HG03108 (cell line): ENCODE measurements around the gene MAD1L1.

Experiments used
- ATAC-seq: cut with Tn5 transposase; IDR thresholded peaks from one replicate; pipeline ENCODE4 v1.9.1; 2021; ENCODE audit warnings: moderate library complexity; ENCODE audit not compliant: unreplicated experiment

MAD1L1 gene

DNA sequence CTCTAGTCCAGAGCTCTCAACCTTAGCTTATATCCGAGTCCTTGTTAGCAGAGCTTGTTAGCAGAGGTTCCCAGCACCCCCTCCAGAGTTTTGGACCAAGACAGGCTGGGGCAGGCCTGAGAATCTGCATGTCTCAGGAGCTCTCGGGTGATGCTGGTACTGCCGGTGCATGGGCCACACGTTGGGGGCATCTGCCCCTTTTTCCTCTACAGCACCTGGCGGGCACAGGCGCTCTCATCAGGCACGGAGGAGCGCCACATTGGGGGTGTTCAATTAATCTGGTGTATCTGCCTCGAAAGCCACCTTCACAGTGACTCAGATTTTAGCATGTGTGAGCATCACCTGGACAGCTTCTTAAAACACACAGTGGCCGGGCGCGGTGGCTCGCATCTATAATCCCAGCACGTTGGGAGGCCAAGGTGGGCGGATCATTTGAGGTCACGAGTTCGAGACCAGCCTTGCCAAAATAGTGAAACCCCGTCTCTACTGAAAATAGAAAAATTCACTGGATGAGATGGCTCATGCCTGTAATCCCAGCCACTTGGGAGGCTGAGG is 445.0 kb downstream of the MAD1L1 start:
- ATAC-seq, result no peak

DNA sequence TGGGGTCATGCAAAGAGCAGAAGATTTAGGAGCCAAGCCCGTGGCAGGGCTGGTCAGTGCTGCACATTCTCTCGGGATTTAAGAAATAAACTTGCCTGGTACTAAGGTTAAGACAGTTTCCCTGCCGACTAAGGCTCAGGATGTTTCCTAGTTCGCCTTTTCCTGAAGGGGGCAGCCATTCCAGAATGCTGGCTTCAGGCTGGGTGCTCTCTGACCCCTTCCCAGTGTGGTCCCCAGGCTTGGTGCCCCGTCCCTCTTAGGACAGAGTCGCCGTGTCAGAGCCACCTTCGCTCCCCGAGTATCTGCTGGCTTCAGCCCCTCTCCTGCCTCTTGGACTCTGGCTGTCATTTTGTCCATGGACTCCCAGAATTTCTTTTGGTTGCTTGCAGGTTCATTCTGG is 445.5 kb downstream of the MAD1L1 start:
- ATAC-seq, result no peak

DNA sequence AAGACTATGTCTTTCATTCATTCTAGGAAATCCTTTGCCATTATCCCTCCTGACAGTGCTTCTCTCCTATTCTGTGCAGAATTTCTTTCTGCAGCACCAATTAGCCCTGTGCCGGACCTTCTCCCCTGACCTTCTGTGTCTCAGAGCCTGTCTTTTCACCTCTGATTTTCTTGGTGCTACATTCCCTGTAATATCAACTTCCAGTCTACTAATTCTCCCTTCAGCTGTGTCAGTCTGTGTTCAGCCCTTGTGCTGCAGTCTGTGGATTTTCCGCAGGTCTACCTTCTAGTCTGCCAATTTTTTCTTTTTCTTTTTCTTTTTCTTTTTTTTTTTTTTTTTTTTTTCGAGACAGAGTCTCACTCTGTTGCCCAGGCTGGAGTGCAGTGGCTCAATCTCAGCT is 446.9 kb downstream of the MAD1L1 start:
- no peak for ATAC-seq

DNA sequence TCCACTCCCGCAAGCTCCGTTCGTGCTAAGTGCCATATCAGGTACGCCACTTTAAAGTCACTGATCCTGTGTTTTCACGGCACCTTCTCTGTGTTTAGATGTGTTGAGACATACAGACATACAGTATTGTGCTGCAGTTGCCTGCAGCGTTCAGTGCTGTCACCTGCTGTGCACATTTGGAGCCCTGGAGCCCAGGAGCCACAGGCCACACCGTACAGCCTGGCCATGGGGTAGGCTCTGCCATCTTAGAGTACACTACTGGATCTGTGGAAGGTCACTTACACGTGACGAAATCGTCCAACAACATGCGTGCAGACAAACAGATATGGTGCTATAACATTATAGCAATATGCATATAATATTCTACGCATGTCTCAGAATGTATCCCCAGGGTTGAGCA is 451.4 kb downstream of the MAD1L1 start:
- no peak for ATAC-seq

DNA sequence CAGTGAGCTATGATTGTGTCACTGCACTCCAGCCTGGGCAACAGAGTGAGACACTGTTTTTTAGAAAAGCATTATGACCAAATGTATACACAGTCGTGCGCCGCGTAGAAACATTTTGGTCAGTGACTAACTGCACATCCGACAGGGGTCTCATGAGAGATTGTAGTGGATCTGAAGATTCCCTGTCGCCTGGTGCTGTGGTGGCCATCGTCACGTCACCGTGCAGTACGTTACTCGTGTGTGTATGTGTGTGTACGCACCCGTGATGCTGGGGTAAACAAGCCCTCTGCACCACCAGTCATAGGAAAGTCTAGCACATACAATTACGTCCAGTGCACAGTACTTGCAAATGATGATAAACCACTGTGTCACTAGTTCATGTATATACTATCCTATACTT is 453.3 kb downstream of the MAD1L1 start:
- no peak for ATAC-seq

DNA sequence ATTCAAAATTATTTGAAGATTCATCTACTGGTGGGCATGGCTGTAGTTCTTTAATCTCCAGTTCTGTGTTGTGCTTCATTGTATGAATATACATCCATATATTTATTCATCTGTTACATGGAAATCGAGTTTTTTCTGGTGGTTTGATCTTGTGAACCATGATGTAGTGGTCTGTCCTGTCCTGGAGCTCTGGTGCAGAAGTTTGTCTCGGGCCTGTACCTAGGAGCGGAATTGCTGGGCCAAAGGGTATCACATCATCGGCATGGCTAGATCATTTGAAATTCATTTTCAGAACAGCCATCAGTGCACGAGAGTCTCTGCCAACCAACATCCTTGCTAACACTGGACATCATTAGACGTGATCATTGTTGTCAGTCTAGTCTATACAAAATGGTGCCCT is 455.6 kb downstream of the MAD1L1 start:
- no peak for ATAC-seq

DNA sequence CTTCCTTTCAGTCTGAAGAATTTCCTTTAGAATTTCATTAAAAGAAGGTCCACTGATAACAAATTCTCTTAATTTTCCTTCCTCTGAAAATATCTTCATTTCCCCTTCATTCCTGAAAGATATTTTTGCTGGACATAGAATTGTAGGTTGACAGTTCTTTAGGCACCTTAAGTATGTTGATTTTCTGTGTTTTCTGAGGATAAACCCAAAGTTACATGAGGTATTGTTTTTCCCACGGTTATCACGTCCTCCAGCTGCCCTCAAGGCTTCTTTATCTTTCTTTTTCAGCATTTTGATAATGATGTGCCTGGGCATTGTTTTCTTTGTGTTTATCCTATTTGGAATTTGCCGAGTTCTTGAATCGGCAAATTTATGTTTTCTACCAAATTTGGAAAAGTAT is 457.4 kb downstream of the MAD1L1 start:
- ATAC-seq, result no peak

DNA sequence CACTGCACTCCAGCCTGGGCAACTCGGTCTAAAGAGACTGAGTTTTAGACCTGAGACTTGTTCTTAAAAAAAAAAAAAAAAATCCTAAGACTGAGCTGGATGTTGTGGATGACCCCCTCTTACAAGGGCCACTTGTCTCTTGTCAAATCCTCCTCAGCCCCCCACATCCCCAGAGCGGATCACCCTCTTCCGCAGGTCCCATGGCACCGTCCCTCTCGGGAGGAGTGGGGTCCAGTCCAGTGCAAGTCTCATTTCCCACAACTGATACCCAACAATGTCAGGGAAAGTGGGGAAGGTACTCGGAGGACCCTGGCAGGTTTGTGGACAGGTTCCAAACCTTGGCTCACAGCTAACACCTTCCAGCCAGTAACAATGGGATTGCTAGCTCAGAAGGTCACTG is 462.4 kb downstream of the MAD1L1 start:
- no peak for ATAC-seq

DNA sequence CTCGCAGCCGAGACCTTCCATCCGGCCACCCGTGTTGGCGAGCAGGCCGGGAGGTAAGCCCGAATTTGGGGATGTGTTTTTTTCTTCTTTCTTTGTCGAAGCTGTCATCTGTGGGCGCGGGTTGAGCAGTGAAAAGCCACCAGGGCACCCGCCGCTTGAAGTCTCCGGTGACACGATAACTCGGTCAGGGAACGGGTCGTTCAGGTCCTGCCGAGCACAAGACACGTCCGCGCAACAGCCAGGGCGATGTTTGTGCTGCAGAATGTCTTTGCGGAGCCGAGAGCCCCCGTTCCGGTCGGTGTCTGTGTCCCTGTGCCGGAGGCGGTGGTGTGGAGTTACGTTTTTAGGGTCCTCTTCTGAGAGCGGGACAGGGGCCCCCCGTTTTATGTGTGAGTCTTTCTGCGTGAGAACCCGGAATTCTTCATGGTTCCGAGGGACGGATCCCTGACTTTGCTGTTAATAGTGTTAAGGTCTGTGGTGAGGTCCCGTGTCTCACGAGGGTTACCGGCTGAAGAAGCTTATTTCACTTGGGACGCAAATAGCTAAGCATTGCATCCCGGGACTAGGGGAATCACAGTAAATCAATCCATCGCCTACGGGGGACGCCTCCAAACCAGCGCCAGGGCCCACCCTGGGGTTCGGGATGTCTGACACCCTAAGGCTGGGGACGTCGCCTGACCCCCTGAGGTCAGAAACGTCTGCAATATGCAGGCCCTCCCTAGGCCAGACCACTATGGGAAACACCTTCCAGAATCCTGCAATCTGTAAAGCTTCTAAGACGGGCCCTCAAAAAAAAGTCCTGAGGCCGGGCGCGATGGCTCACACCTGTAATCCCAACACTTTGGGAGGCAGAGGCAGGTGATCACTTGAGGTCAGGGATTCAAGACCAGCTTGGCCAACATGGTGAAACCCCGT is 463.2 kb downstream of the MAD1L1 start:
- no peak for ATAC-seq

DNA sequence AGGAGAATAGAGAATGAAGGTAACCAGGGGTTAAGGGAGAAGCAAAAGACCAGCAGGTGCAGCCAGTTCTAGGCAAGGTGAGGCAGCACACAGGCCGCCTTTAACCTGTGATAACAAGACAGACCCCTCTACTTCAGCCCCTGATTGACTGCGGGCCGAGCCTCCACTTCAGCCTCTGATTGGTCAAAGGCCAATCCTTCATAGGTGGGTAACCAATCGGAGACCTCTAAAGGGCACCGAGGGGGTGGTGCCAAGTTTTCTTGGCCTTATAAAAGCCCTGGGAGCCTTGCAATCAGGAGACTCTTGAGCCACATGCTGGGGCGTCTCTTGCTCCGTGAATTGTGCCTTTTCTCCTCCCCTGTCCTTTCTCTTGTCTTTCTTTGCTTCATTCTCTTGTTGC is 463.9 kb downstream of the MAD1L1 start:
- no peak for ATAC-seq

DNA sequence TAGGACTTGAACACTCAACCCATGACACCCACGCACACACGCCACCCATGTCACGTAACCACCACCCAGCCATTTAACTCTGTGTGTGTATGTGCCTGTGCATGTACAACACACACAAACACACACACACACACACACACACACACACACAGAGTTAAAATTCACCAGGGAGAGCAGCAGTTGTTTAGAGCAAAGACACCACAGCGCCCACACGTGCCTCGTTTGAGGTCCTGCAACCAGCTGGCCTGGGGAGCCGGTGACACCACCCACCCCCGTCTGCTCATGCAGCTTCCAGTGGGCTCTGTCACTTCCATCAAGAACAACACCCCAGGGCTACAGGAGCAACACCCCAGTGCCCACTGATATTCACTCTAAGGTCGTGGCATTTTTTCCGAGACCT is 465.2 kb downstream of the MAD1L1 start:
- ATAC-seq, result no peak
